Measurements from ENCODE around the gene ZDHHC3.

GRCh38 chr3:44903314-44903713 is 72.7 kb downstream of the ZDHHC3 start:
- TF ChIP-seq CTCF (IDR thresholded peaks at IDR 0.05) (no peak), POLR2A (IDR thresholded peaks at IDR 0.05) (no peak)
